IMR-90 (cell line): ENCODE data around the gene ZNRF4. TPM values are rescaled to one million over a fixed set of nuclear protein-coding genes. Genes with fewer than 3 reads are reported as not detected.

ENCODE experiments used
- ATAC-seq: fragments of 200-7000 bp; cut with Tn5 transposase; 2 replicates; pipeline ENCODE4 v1.9.1; 2020; ENCODE audit warnings: low read depth, mild to moderate bottlenecking, moderate library complexity
- BruUV-seq: library from RNA; stranded (reverse); fragments of 400-500 nt; replicated peaks from 2 replicates; lab custom pipeline; 2021; lab: Mats Ljungman, UMichigan
- CTCF ChIA-PET: fragments of 300-600 bp; formaldehyde crosslinking; extraction: SDS; loops from one replicate; lab custom pipeline; 2021; ENCODE audit warnings: antibody characterized with exemption; lab: Yijun Ruan, JAX
- POLR2A ChIA-PET: fragments of 300-600 bp; sonication (Branson Sonifier 250); formaldehyde crosslinking; loops from one replicate; lab custom pipeline; 2022; ENCODE audit warnings: antibody characterized with exemption; ENCODE audit not compliant: unreplicated experiment; lab: Charles Lee
- DNase-seq: peaks from one replicate; pipeline ENCODE4 v3.0.0; 2013
- H2AFZ ChIP-seq: replicated peaks from 2 replicates; pipeline ENCODE3; 2013; ENCODE audit warnings: low read length, mild to moderate bottlenecking; ENCODE audit not compliant: poor library complexity
- H2AK5ac ChIP-seq: 2 replicates; pipeline ENCODE4 v1.6.1; 2013; ENCODE audit warnings: low read depth, low read length, inconsistent platforms
- H2AK9ac ChIP-seq: replicated peaks from 2 replicates; pipeline ENCODE3; 2013; ENCODE audit warnings: mild to moderate bottlenecking, low read depth, low read length, moderate library complexity; ENCODE audit not compliant: poor library complexity
- H2BK120ac ChIP-seq: 2 replicates; pipeline ENCODE4 v1.6.1; 2013; ENCODE audit warnings: low read depth, low read length, inconsistent platforms
- H2BK15ac ChIP-seq: 3 replicates; pipeline ENCODE4 v1.6.1; 2013; ENCODE audit warnings: low read depth, low read length, inconsistent platforms
- H2BK20ac ChIP-seq: 2 replicates; pipeline ENCODE4 v1.6.1; 2013; ENCODE audit warnings: low read depth, mild to moderate bottlenecking, inconsistent platforms, low read length, moderate library complexity
- H2BK5ac ChIP-seq: 2 replicates; pipeline ENCODE4 v1.6.1; 2013; ENCODE audit warnings: mild to moderate bottlenecking, low read depth, low read length, inconsistent platforms; ENCODE audit not compliant: poor library complexity, severe bottlenecking
- H3K14ac ChIP-seq: replicated peaks from 2 replicates; pipeline ENCODE4 v1.6.1; 2013; ENCODE audit warnings: low read depth, low read length, inconsistent platforms
- H3K18ac ChIP-seq: 2 replicates; pipeline ENCODE4 v1.6.1; 2013; ENCODE audit warnings: low read depth, low read length, control low read depth
- H3K23ac ChIP-seq: 2 replicates; pipeline ENCODE4 v1.6.1; 2013; ENCODE audit warnings: low read depth, low read length, inconsistent platforms
- H3K27ac ChIP-seq: 2 replicates; pipeline ENCODE4 v1.5.1; 2013; ENCODE audit warnings: mild to moderate bottlenecking, control low read depth, low read length; ENCODE audit not compliant: insufficient read depth
- H3K27me3 ChIP-seq: 2 replicates; pipeline ENCODE4 v1.6.1; 2013; ENCODE audit warnings: low read length; ENCODE audit not compliant: control insufficient read depth, insufficient read depth
- H3K36me3 ChIP-seq: 2 replicates; pipeline ENCODE4 v1.6.1; 2013; ENCODE audit warnings: low read length, mixed read lengths; ENCODE audit not compliant: control insufficient read depth, insufficient read depth
- H3K4ac ChIP-seq: 2 replicates; pipeline ENCODE4 v1.6.1; 2013; ENCODE audit warnings: low read depth, low read length, inconsistent platforms
- H3K4me1 ChIP-seq: 2 replicates; pipeline ENCODE4 v1.6.1; 2013; ENCODE audit warnings: low read length, mixed read lengths; ENCODE audit not compliant: control insufficient read depth, insufficient read depth
- H3K4me2 ChIP-seq: 2 replicates; pipeline ENCODE4 v1.6.1; 2013; ENCODE audit warnings: low read depth, mild to moderate bottlenecking, control low read depth, low read length, moderate library complexity
- H3K4me3 ChIP-seq: 2 replicates; pipeline ENCODE4 v1.5.1; 2013; ENCODE audit warnings: low read depth, mild to moderate bottlenecking, control low read depth, low read length, moderate library complexity; ENCODE audit not compliant: insufficient read depth
- H3K56ac ChIP-seq: 2 replicates; pipeline ENCODE4 v1.6.1; 2013; ENCODE audit warnings: low read length, inconsistent platforms; ENCODE audit not compliant: insufficient read depth; ENCODE audit errors: extremely low read depth
- H3K79me1 ChIP-seq, 2 experiments: 2 replicates each; pipeline ENCODE4 v1.6.1; 2013; ENCODE audit warnings: low read length in 2 of 2, inconsistent platforms in 1 of 2, low read depth in 1 of 2
- H3K9ac ChIP-seq: 2 replicates; pipeline ENCODE4 v1.6.1; 2013; ENCODE audit warnings: low read depth, low read length, control low read depth
- H3K9me1 ChIP-seq: 2 replicates; pipeline ENCODE4 v1.6.1; 2013; ENCODE audit warnings: low read length, inconsistent platforms; ENCODE audit not compliant: insufficient read depth
- H3K9me3 ChIP-seq: 2 replicates; pipeline ENCODE4 v1.6.1; 2013; ENCODE audit warnings: low read length; ENCODE audit not compliant: control insufficient read depth, insufficient read depth
- H4K20me1 ChIP-seq: 2 replicates; pipeline ENCODE4 v1.6.1; 2013; ENCODE audit warnings: low read length, inconsistent platforms; ENCODE audit not compliant: insufficient read depth
- H4K5ac ChIP-seq: 2 replicates; pipeline ENCODE4 v1.6.1; 2013; ENCODE audit warnings: mild to moderate bottlenecking, low read depth, low read length, control low read depth
- H4K8ac ChIP-seq, 2 experiments: 2 replicates each; pipeline ENCODE4 v1.6.1; 2013; ENCODE audit warnings: low read depth in 2 of 2, low read length in 2 of 2, control low read depth in 1 of 2, inconsistent platforms in 1 of 2
- H4K91ac ChIP-seq: 2 replicates; pipeline ENCODE4 v1.6.1; 2013; ENCODE audit warnings: low read depth, low read length, inconsistent platforms; ENCODE audit not compliant: insufficient read depth
- BHLHE40 ChIP-seq: fragments of 150-350 bp; IDR thresholded peaks from 2 replicates; pipeline ENCODE4 v1.6.1; 2016; ENCODE audit warnings: mild to moderate bottlenecking, low read depth, low read length
- CEBPB ChIP-seq: IDR thresholded peaks from 2 replicates; pipeline ENCODE4 v1.6.1; 2012; ENCODE audit warnings: low read depth, low read length, improper control_type of control experiment
- CHD1 ChIP-seq: IDR thresholded peaks from 2 replicates; pipeline ENCODE4 v1.6.1; 2012; ENCODE audit warnings: low read depth, low read length, improper control_type of control experiment
- FOS ChIP-seq: fragments of 150-350 bp; IDR thresholded peaks from 2 replicates; pipeline ENCODE4 v1.6.1; 2016; ENCODE audit warnings: low read depth, low read length
- MAFK ChIP-seq: IDR thresholded peaks from 2 replicates; pipeline ENCODE4 v1.6.1; 2012; ENCODE audit warnings: low read depth, low read length, improper control_type of control experiment
- MXI1 ChIP-seq: IDR thresholded peaks from 2 replicates; pipeline ENCODE4 v1.6.1; 2012; ENCODE audit warnings: low read depth, mild to moderate bottlenecking, low read length, moderate library complexity, borderline replicate concordance
- RAD21 ChIP-seq: IDR thresholded peaks from 2 replicates; pipeline ENCODE4 v1.6.1; 2012; ENCODE audit warnings: low read length, improper control_type of control experiment
- RCOR1 ChIP-seq: IDR thresholded peaks from 2 replicates; pipeline ENCODE4 v1.6.1; 2012; ENCODE audit warnings: mild to moderate bottlenecking, low read length, improper control_type of control experiment; ENCODE audit not compliant: insufficient replicate concordance
- RFX5 ChIP-seq: IDR thresholded peaks from 2 replicates; pipeline ENCODE4 v1.8.0; 2012; ENCODE audit warnings: low read depth, mild to moderate bottlenecking, low read length, moderate library complexity
- SMC3 ChIP-seq: fragments of 150-350 bp; IDR thresholded peaks from 2 replicates; pipeline ENCODE4 v1.6.1; 2016; ENCODE audit warnings: low read depth, mild to moderate bottlenecking, antibody characterized with exemption, low read length, moderate library complexity
- WGBS, 2 experiments: methylation state at CpG; one replicate each; pipeline versions ENCODE4 v1.1.5 to v1.1.7; 2013; ENCODE audit warnings: missing lambda C conversion rate in 2 of 2; ENCODE audit not compliant: insufficient read length in 1 of 2; ENCODE audit errors: extremely low coverage in 2 of 2; 5-methylcytosine and 5-hydroxymethylcytosine counted together
- dilution Hi-C: fragments of 300-500 bp; cut with HindIII; formaldehyde crosslinking; loops from one replicate; pipeline ENCODE4 v1.14.3; 2018; ENCODE audit warnings: low sequenced_read_pairs; ENCODE audit not compliant: unreplicated experiment
- in situ Hi-C: fragments of 300-500 bp; cut with MboI; formaldehyde crosslinking; loops from 3 replicates; pipeline ENCODE4 v1.14.3; 2019; ENCODE audit warnings: low sequenced_read_pairs, inconsistent platforms, mixed read lengths
- intact Hi-C: fragments of 100-400 bp; cut with micrococcal nuclease; formaldehyde crosslinking; loops from 2 replicates; pipeline ENCODE4 v1.10.0; 2022
- polyA plus RNA-seq, 3 experiments: library from polyadenylated mRNA; depleted of rRNA; stranded (reverse); fragments of >200 nt; gene quantifications; 2 replicates each; pipeline ENCODE4 v1.2.3, GENCODE V29; 2012; ENCODE audit warnings: low replicate concordance in 1 of 3
- total RNA-seq: library from RNA; depleted of rRNA; stranded (reverse); fragments of >200 nt; gene quantifications from 2 replicates; pipeline ENCODE4 v1.2.3, GENCODE V29; 2012
- TF ChIP-seq, protein P1 (sequence below): fragments of 150-350 bp; IDR thresholded peaks from 2 replicates; pipeline ENCODE4 v1.6.1; 2016; ENCODE audit warnings: low read depth, mild to moderate bottlenecking, low read length, moderate library complexity, borderline replicate concordance
- TF ChIP-seq, protein P2 (sequence below): fragments of 150-350 bp; IDR thresholded peaks from 2 replicates; pipeline ENCODE4 v1.6.1; 2017; ENCODE audit warnings: mild to moderate bottlenecking, antibody characterized with exemption, low read length, low read depth
- TF ChIP-seq, protein P3 (sequence below): conservative IDR thresholded peaks from 2 replicates; pipeline ENCODE4 v1.5.1; 2012; ENCODE audit warnings: mild to moderate bottlenecking, low read depth, low read length, improper control_type of control experiment

ZNRF4 gene
- total and polyA plus RNA-seq, 2 of the 4 experiments (the other 2 are of a cell fraction), result not detected

DNA sequence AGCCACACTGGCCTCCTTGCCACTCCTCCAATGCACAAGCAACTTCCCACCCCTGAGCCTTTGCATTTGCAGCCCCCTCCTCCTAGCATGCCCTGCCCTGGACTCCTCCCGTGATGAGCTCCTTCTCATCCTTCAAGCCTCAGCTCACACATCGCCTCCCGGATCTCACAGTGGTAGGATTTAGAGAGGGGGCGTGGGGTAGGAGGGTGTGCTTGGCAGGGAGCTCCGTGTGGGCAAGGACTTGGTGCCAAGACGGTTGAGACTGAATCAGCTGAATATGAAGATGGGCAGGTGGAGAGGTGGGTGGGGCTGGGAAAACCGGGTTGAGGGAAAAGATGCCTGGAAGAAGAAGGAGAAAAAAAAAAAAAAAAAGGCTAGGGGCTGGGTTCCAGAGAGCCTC is 48.4 kb upstream of the ZNRF4 start:
- intact Hi-C loops, result no loop called here
- ATAC-seq, result no peak

More for the DNA sequence above, 48.4 kb upstream of the ZNRF4 start:
- no peak overlapping the region for H2BK20ac ChIP-seq
- no peaks in the 10 kb centered on the region for H3K36me3 ChIP-seq
- dilution Hi-C loops, result no loop called here
- no peak overlapping the region for H4K5ac ChIP-seq
- H3K56ac ChIP-seq, result no peak overlapping the region
- WGBS, 2 experiments, result 27% methylated on average over 3 of the region's 7 CpGs; no CpG with 5 or more reads in 1 of the 2 experiments
- no peak overlapping the region for H2AK9ac ChIP-seq
- H2BK5ac ChIP-seq, result no peak overlapping the region
- H3K79me1 ChIP-seq, result no peaks in the 10 kb centered on the region
- H3K18ac ChIP-seq, result no peak overlapping the region
- H3K4ac ChIP-seq, result no peak overlapping the region
- H3K4me2 ChIP-seq, result no peak overlapping the region
- no peak overlapping the region for H4K91ac ChIP-seq
- H4K20me1 ChIP-seq, result no peaks in the 10 kb centered on the region
- H3K27ac ChIP-seq, result no peak overlapping the region
- H2AK5ac ChIP-seq, result no peak overlapping the region
- no peaks in the 10 kb centered on the region for H3K9me1 ChIP-seq
- TF ChIP-seq FOS (no peak), RAD21 (no peak), MXI1 (no peak), BHLHE40 (no peak), RFX5 (no peak), RCOR1 (no peak), CEBPB (no peak), SMC3 (no peak), CHD1 (no peak), MAFK (no peak)
- TF ChIP-seq, protein P1, sequence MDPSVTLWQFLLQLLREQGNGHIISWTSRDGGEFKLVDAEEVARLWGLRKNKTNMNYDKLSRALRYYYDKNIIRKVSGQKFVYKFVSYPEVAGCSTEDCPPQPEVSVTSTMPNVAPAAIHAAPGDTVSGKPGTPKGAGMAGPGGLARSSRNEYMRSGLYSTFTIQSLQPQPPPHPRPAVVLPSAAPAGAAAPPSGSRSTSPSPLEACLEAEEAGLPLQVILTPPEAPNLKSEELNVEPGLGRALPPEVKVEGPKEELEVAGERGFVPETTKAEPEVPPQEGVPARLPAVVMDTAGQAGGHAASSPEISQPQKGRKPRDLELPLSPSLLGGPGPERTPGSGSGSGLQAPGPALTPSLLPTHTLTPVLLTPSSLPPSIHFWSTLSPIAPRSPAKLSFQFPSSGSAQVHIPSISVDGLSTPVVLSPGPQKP, result no peak
- TF ChIP-seq, protein P2, sequence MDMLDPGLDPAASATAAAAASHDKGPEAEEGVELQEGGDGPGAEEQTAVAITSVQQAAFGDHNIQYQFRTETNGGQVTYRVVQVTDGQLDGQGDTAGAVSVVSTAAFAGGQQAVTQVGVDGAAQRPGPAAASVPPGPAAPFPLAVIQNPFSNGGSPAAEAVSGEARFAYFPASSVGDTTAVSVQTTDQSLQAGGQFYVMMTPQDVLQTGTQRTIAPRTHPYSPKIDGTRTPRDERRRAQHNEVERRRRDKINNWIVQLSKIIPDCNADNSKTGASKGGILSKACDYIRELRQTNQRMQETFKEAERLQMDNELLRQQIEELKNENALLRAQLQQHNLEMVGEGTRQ, result no peak
- TF ChIP-seq, protein P3, sequence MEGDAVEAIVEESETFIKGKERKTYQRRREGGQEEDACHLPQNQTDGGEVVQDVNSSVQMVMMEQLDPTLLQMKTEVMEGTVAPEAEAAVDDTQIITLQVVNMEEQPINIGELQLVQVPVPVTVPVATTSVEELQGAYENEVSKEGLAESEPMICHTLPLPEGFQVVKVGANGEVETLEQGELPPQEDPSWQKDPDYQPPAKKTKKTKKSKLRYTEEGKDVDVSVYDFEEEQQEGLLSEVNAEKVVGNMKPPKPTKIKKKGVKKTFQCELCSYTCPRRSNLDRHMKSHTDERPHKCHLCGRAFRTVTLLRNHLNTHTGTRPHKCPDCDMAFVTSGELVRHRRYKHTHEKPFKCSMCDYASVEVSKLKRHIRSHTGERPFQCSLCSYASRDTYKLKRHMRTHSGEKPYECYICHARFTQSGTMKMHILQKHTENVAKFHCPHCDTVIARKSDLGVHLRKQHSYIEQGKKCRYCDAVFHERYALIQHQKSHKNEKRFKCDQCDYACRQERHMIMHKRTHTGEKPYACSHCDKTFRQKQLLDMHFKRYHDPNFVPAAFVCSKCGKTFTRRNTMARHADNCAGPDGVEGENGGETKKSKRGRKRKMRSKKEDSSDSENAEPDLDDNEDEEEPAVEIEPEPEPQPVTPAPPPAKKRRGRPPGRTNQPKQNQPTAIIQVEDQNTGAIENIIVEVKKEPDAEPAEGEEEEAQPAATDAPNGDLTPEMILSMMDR, result no peak
- no peak overlapping the region for H2BK120ac ChIP-seq
- no peak overlapping the region for H3K14ac ChIP-seq
- ChIA-PET POLR2A (interaction anchor here (0.6 kb wide), 1 partner anchor 178 kb away, joined by 3 read pairs; no protein-coding TSS in a partner anchor), CTCF (no interaction called here)
- BruUV-seq, result no TSS peak
- no peak overlapping the region for H3K4me3 ChIP-seq
- no peak overlapping the region for H3K23ac ChIP-seq
- peak overlapping the region; percentile 43 for H2AFZ ChIP-seq
- no peaks in the 10 kb centered on the region; the same call in 1 of the 2 replicates for H3K27me3 ChIP-seq
- in situ Hi-C loops, result no loop called here
- peaks cover 2% of the 10 kb centered on the region; the same call in 1 of the 2 replicates for H3K9me3 ChIP-seq
- no peaks in the 10 kb centered on the region for H3K4me1 ChIP-seq
- H4K8ac ChIP-seq, result no peak overlapping the region
- H3K9ac ChIP-seq, result no peak overlapping the region
- H2BK15ac ChIP-seq, result no peak overlapping the region
- DNase-seq, result no peak
